C4-2B (cell line): ENCODE measurements around the gene SCGB3A2.

Source experiments
- ZFX ChIP-seq: fragments of 450-650 bp; IDR thresholded peaks from 2 replicates; pipeline ENCODE4 v1.6.1; 2017
- TF ChIP-seq, protein P1 (sequence below): fragments of 450-650 bp; conservative IDR thresholded peaks from 2 replicates; pipeline ENCODE4 v1.5.1; 2017; ENCODE audit warnings: mild to moderate bottlenecking

DNA sequence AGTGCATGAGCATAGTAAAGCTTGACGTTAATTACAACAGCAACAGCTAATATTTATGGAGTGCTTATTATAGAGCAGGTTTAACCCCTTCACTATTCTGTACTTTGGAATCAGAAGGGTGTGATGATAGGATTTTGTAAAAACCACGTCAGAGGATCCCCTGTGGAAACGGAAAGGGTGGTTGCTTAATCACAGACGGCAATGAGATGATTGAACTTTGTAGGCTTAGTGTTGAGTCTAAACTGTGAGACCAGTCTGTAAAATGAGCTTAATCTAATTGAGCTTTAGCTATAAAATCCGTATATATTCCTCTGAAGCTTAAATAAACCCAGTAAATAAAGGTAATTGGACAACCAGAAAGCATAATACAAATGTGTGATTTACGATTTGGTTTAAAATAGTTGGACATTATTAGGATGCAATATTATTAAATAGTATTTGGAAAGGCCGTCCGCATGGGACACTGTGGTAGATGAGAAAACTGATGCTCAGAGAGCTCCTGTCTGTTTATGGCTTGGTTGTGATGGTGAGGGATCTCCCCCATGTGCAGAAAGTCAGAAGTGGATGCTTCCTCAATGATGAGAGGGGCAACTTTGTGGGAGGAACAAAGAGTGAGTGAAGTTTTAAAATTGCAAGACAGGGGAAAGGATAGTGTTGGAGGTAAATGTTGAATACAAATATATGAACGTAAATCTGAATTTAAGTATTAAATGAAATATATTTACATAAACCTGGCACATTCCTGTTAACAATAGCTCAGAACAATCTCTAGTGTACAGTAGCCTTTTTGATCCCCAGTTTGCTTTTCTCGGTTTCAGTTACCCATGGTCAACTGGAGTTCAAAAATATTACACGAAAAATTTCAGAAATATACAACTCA lies 23.4 kb upstream of the SCGB3A2 start:
- TF ChIP-seq, protein P1, sequence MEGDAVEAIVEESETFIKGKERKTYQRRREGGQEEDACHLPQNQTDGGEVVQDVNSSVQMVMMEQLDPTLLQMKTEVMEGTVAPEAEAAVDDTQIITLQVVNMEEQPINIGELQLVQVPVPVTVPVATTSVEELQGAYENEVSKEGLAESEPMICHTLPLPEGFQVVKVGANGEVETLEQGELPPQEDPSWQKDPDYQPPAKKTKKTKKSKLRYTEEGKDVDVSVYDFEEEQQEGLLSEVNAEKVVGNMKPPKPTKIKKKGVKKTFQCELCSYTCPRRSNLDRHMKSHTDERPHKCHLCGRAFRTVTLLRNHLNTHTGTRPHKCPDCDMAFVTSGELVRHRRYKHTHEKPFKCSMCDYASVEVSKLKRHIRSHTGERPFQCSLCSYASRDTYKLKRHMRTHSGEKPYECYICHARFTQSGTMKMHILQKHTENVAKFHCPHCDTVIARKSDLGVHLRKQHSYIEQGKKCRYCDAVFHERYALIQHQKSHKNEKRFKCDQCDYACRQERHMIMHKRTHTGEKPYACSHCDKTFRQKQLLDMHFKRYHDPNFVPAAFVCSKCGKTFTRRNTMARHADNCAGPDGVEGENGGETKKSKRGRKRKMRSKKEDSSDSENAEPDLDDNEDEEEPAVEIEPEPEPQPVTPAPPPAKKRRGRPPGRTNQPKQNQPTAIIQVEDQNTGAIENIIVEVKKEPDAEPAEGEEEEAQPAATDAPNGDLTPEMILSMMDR, result no peak
- no peak for TF ChIP-seq ZFX
